ENCODE measurements around the gene HPCAL1.

HPCAL1 gene

GRCh38 chr2:10311736-10312135 lies 9.0 kb downstream of the HPCAL1 start:
- H3K79me2 ChIP-seq (ENCODE audit: control insufficient read depth, low read length), result peaks cover 22% of the 10 kb centered on the region
- TF ChIP-seq EZH2phosphoT487 (IDR thresholded peaks at IDR 0.05; ENCODE audit: borderline replicate concordance, low read length) (no peak), CTCF (IDR thresholded peaks at IDR 0.05; ENCODE audit: low read depth, low read length, poor library complexity, severe bottlenecking) (no peak)
- peaks cover 6% of the 10 kb centered on the region for H3K27me3 ChIP-seq (ENCODE audit: control insufficient read depth, low read length)
- H3K27ac ChIP-seq (ENCODE audit: low read depth, low read length), result no peak overlapping the region
- H3K9me2 ChIP-seq (replicated peaks; ENCODE audit: control insufficient read depth, low read length), result no peaks in the 10 kb centered on the region
- peaks cover 7% of the 10 kb centered on the region; the same call in 1 of the 2 replicates for H4K20me1 ChIP-seq (ENCODE audit: control insufficient read depth, insufficient read depth, low read depth, low read length)
- H3K4me3 ChIP-seq (ENCODE audit: low read length), result no peak overlapping the region
- no peaks in the 10 kb centered on the region for H3K4me1 ChIP-seq (ENCODE audit: control insufficient read depth, low read length)
- H3K36me3 ChIP-seq (ENCODE audit: control insufficient read depth, low read length), result no peaks in the 10 kb centered on the region
- H3K4me2 ChIP-seq (ENCODE audit: low read length), result no peak overlapping the region
- no peaks in the 10 kb centered on the region for H3F3A ChIP-seq (ENCODE audit: control insufficient read depth, insufficient read depth)
- H3K9me3 ChIP-seq (ENCODE audit: control insufficient read depth, insufficient read depth, low read length), result no peaks in the 10 kb centered on the region

GRCh38 chr2:10312437-10312957 lies 9.8 kb downstream of the HPCAL1 start:
- Histone ChIP-seq H4K20me1 (ENCODE audit: control insufficient read depth, insufficient read depth, low read depth, low read length) (peaks cover 7% of the 10 kb centered on the region; the same call in 1 of the 2 replicates), H3K27me3 (ENCODE audit: control insufficient read depth, low read length) (no peaks in the 10 kb centered on the region), H3K9me2 (replicated peaks; ENCODE audit: control insufficient read depth, low read length) (no peaks in the 10 kb centered on the region), H3K36me3 (ENCODE audit: control insufficient read depth, low read length) (no peaks in the 10 kb centered on the region), H3K4me3 (ENCODE audit: low read length) (no peak overlapping the region), H3K4me1 (ENCODE audit: control insufficient read depth, low read length) (no peaks in the 10 kb centered on the region), H3K27ac (ENCODE audit: low read depth, low read length) (no peak overlapping the region), H3K79me2 (ENCODE audit: control insufficient read depth, low read length) (peaks cover 18% of the 10 kb centered on the region), H3F3A (ENCODE audit: control insufficient read depth, insufficient read depth) (no peaks in the 10 kb centered on the region), H3K9me3 (ENCODE audit: control insufficient read depth, insufficient read depth, low read length) (no peaks in the 10 kb centered on the region), H3K4me2 (ENCODE audit: low read length) (no peak overlapping the region)
- no peak for TF ChIP-seq EZH2phosphoT487 (IDR thresholded peaks at IDR 0.05; ENCODE audit: borderline replicate concordance, low read length)

GRCh38 chr2:10316336-10316735 lies 13.6 kb downstream of the HPCAL1 start:
- H3K9me3 ChIP-seq (ENCODE audit: control insufficient read depth, insufficient read depth, low read length), result no peaks in the 10 kb centered on the region
- H4K20me1 ChIP-seq (ENCODE audit: control insufficient read depth, insufficient read depth, low read depth, low read length), result no peaks in the 10 kb centered on the region
- H3K4me2 ChIP-seq (ENCODE audit: low read length), result no peak overlapping the region

More at GRCh38 chr2:10316336-10316735, 13.6 kb downstream of the HPCAL1 start:
- Histone ChIP-seq H3K27ac (ENCODE audit: low read depth, low read length) (no peak overlapping the region), H3F3A (ENCODE audit: control insufficient read depth, insufficient read depth) (no peaks in the 10 kb centered on the region), H3K4me1 (ENCODE audit: control insufficient read depth, low read length) (no peaks in the 10 kb centered on the region), H3K4me3 (ENCODE audit: low read length) (no peak overlapping the region), H3K36me3 (ENCODE audit: control insufficient read depth, low read length) (no peaks in the 10 kb centered on the region), H3K27me3 (ENCODE audit: control insufficient read depth, low read length) (no peaks in the 10 kb centered on the region), H3K79me2 (ENCODE audit: control insufficient read depth, low read length) (peaks cover 10% of the 10 kb centered on the region), H3K9me2 (replicated peaks; ENCODE audit: control insufficient read depth, low read length) (no peaks in the 10 kb centered on the region)
- no peak for TF ChIP-seq EZH2phosphoT487 (IDR thresholded peaks at IDR 0.05; ENCODE audit: borderline replicate concordance, low read length)
- TF ChIP-seq CTCF (IDR thresholded peaks at IDR 0.05; ENCODE audit: low read depth, low read length, poor library complexity, severe bottlenecking), result no peak
